NCI-H2029 (cell line): ENCODE results near the gene C17orf107.
"Not testable (repeated sequence)": the region's sequence is repeated elsewhere in the genome, so short reads cannot be mapped to it uniquely, and the experiment has no call there.

Experiments
- DNase-seq: peaks from one replicate; lab custom pipeline; 2025; lab: John Stamatoyannopoulos, UW

The C17orf107 gene

GRCh38 chr17:4900231-4901107 is 1.1 kb downstream of the C17orf107 start:
- DNase-seq: no peak

DNA sequence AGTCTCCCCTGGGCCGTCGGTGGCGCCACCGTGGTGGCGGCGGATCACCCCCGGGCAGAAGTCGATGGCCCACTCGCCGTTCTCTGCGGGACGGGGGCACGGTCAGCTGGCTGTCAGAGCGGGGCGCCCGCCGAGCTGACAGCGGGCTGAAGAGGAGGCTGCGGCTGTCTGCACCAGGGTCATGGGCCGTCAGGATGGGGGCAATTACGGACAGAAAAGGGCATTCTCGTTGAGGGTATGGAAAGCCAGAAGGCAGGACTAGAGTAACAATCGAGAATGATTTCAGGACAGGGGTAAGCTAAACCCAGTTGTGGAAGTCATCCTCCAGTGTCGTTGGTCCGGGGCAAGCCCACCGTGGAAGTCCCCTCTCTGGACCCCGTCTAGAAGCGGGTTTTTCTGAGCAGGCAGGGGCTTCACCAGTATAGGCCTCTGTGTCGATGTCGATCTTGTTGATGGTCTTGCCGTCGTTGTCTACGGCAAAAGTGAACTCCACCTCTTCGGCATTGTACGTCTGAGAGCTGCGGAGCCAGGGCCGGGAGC is 1.8 kb downstream of the C17orf107 start:
- no peak for DNase-seq

DNA sequence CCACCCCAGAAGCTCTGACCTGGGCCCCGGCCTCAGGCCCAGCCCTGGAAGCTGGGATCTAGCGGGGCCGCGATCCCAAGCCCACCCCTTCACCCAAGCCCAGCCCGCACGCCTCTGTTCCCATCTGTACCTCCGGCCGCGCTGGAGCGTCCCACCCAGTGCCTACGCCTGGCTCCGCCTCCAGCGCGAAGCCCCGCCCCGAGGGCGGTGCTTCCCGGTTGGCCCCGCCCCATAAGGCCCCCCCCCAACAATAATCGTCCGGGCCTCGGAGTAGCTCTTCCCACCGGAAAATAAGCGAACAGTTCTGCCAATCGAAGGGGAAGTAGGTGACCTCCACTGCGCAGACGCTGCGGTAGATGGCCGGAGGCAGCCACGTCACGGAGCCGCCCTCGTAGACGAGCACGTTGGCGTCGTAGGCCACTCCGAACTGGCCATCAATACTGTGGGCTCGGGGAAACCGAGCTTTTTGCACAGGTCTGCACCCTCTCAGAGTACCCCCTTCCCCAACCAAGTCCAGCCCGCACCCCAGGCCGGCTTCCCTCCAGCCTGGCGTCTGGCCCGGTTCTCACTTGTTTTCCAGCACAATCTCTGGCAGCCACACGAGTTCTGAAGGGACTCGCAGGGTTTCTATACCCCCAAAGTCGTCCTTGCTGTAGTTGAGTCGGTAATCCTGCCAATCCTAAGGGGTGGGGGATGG is 2.5 kb downstream of the C17orf107 start:
- no peak for DNase-seq

DNA sequence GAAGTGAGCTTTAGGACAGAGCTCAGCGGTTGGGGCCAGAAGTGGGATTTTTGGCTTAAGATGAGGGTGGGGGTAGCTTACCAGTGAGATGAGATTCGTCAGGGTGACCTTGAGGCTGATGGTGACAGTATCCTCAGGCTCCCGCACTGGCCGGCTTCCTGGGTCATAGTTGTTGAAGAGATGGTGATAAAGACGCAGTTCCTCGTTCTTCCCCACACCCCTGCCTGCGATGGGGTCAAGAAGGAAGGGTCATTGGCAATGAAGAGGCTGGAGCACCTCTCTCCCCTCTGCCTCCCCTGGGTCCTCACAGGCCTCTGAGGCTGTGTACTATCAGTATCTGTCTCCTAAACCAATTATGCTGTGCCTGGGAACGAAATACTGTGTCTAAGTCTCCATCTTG is 3.2 kb downstream of the C17orf107 start:
- DNase-seq: no peak

GRCh38 chr17:4903051-4903818 is 3.9 kb downstream of the C17orf107 start, which contains the start of gene CHRNE:
CHRNE (minus strand) TSS chr17:4903098; CDS start chr17:4903063, 35 bp downstream.
- DNase-seq: peak; percentile 32

- DNase-seq: not testable (repeated sequence)
Observed at GRCh38 chr17:4906642-4907041, 7.3 kb downstream of the C17orf107 start.

DNA sequence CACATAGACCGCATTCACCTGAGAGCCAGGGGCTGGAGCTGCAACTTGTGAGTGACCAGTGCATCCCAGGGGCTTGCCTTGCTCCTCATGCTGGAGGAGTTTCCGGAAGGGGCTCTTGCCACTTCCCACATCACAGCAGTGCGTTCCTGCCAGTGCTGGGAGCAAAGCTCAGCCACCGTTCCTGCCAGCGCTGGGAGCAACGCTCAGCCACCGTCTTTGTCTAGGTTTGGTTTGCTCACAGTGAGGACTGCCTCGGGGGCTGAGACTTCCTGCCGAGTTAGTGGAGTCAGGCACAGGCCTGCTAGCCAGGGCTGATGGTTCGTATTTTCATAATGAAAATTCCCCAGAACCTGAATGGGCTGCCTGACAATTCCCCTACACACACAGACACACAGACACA is 9.0 kb downstream of the C17orf107 start:
- DNase-seq: no peak

- peak; percentile 58 for DNase-seq
Observed at GRCh38 chr17:4908711-4909496, 9.6 kb downstream of the C17orf107 start.

GRCh38 chr17:4913994-4914393 is 14.7 kb downstream of the C17orf107 start:
- DNase-seq: no peak

DNA sequence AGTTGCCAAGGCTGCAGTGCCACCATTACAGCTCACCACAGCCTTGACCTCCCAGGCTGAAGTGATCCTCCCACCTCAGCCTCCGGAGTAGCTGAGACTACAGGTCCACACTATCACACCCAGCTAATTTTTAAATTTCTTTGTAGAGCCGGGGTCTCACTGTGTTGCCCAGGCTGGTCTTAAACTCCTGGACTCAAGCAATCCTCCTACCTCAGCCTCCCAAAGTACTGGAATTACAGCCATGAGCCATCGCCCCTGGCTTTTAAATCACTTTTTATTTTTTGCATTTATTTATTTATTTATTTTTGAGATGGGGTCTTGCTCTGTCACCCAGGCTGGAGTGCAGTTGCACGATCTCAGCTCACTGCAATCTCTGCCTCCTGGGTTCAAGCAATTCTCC is 15.2 kb downstream of the C17orf107 start:
- not testable (repeated sequence) for DNase-seq

- DNase-seq: no peak
Observed at GRCh38 chr17:4919511-4920047, 20.2 kb downstream of the C17orf107 start.

GRCh38 chr17:4920351-4921048 is 21.2 kb downstream of the C17orf107 start:
- no peak for DNase-seq

DNA sequence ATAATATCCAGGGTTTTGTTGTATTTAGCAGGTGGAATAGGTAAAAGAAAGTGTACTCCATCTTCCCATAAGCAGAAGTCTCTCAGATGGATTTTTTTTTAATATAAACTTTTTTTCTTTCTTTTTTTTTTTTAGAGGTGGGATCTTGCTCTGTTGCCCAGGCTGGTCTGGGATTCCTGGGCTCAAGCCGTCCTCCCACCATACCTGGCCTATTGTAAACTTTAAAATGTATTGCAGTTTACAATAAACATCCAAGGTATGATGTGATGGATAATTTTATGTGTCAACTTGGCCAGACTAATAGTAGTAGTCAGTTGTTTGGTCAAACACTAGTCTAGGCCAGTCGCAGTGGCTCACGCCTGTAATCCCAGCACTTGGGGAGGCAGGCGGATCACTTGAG is 22.0 kb downstream of the C17orf107 start:
- no peak for DNase-seq

DNA sequence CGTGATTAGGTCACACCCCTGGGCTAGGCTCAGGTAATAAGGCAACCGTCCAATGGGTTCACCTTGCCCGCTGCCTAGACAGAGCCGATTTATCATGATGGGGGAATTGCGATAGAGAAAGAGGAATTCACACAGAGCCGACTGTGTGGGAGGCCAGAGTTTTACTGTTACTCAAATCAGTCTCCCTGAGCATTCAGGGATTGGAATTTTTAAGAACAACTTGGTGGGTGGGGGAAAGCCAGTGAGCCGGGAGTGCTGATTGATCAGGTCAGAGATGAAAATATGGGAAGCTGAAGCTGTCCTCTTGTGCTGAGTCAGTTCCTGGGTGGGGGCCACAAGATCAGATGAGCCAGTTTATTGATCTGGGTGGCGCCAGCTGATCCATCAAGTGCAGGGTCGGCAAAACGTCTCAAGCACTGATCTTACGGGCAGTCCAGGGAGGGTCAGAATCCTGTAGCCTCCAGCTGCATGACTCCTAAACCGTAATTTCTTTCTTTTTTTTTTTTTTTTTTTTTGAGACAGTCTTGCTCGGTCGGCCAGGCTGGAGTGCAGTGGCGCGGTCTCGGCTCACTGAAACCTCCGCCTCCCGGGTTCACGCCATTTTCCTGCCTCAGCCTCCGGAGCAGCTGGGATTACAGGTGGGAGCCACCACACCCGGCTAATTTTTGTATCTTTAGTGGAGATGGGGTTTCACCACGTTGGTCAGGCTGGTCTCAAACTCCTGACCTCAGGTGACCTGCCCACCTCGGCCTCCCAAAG is 27.4 kb downstream of the C17orf107 start:
- not testable (repeated sequence) for DNase-seq

- DNase-seq: no peak
Observed at GRCh38 chr17:4928881-4929280, 29.5 kb downstream of the C17orf107 start.

DNA sequence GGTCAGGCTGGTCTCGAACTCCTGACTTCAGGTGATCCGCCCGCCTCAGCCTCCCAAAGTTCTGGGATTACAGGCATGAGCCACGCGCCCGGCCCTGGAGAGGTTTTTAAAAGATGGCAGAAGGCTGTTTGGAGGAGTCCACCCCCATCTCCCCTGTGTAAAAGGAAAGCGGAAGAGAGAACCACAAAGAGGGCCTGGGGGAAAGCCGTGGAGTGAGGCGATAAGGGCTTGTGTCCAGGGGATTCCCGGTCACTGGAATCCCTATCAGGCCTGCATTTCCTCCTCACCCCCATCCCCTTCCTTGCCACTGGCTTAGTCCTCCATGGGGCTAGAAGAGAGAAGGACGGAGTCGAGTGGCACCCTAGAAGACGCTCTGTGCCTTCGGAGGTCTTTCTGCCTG is 32.6 kb downstream of the C17orf107 start, which contains the start of gene GP1BA:
GP1BA (plus strand) TSS at position 315 of the 400 bp plus-strand sequence. CDS start 328 bp downstream, outside the sequence.
- DNase-seq: no peak

- no peak for DNase-seq
Observed at GRCh38 chr17:4932756-4933155, 33.4 kb downstream of the C17orf107 start.

DNA sequence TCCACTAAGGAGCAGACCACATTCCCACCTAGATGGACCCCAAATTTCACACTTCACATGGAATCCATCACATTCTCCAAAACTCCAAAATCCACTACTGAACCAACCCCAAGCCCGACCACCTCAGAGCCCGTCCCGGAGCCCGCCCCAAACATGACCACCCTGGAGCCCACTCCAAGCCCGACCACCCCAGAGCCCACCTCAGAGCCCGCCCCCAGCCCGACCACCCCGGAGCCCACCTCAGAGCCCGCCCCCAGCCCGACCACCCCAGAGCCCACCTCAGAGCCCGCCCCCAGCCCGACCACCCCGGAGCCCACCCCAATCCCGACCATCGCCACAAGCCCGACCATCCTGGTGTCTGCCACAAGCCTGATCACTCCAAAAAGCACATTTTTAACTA is 34.3 kb downstream of the C17orf107 start:
- DNase-seq: no peak

DNA sequence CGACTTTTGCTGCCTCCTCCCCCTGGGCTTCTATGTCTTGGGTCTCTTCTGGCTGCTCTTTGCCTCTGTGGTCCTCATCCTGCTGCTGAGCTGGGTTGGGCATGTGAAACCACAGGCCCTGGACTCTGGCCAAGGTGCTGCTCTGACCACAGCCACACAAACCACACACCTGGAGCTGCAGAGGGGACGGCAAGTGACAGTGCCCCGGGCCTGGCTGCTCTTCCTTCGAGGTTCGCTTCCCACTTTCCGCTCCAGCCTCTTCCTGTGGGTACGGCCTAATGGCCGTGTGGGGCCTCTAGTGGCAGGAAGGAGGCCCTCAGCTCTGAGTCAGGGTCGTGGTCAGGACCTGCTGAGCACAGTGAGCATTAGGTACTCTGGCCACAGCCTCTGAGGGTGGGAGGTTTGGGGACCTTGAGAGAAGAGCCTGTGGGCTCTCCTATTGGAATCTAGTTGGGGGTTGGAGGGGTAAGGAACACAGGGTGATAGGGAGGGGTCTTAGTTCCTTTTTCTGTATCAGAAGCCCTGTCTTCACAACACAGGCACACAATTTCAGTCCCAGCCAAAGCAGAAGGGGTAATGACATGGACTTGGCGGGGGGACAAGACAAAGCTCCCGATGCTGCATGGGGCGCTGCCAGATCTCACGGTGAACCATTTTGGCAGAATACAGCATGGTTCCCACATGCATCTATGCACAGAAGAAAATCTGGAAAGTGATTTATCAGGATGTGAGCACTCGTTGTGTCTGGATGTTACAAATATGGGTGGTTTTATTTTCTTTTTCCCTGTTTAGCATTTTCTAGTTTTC is 35.0 kb downstream of the C17orf107 start:
- DNase-seq: peak; percentile 14
